Measurements from ENCODE around the gene GK2.

DNA sequence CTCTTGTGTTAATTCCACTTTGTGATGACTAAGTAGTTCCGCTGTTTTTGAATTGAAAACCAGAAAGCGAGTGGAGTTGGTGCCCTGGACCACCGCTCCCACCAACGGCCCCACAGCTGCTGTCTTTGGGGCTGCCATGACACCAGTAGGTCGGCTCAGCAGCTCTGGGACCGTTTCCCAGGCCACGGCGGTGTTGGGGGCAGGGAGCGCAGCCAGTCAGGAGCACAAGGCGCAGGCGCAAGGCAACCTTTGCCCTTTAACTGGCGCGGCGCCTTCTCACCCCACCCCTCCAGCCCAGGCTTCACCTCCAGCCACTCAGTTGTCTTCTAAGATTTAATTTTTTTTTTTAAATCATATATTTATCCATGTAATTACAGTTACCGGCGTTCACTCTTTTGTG, at the start of gene GK2:
- TF ChIP-seq, protein P1, sequence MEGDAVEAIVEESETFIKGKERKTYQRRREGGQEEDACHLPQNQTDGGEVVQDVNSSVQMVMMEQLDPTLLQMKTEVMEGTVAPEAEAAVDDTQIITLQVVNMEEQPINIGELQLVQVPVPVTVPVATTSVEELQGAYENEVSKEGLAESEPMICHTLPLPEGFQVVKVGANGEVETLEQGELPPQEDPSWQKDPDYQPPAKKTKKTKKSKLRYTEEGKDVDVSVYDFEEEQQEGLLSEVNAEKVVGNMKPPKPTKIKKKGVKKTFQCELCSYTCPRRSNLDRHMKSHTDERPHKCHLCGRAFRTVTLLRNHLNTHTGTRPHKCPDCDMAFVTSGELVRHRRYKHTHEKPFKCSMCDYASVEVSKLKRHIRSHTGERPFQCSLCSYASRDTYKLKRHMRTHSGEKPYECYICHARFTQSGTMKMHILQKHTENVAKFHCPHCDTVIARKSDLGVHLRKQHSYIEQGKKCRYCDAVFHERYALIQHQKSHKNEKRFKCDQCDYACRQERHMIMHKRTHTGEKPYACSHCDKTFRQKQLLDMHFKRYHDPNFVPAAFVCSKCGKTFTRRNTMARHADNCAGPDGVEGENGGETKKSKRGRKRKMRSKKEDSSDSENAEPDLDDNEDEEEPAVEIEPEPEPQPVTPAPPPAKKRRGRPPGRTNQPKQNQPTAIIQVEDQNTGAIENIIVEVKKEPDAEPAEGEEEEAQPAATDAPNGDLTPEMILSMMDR (IDR thresholded peaks at IDR 0.05; ENCODE audit: insufficient read depth, low read depth, low read length), result no peak
- TF ChIP-seq EZH2 (IDR thresholded peaks at IDR 0.05; ENCODE audit: insufficient read depth, low read length), result no peak

Data from astrocyte (in vitro differentiated cells and primary cell).